Thymus (tissue), 11 donors: ENCODE results near the gene ELL2. TPM values are rescaled to one million over a fixed set of nuclear protein-coding genes. Genes with fewer than 3 reads are reported as not detected.
A peak's percentile ranks its signal among the peaks of the same experiment; 100 is the strongest.
"Not testable (repeated sequence)": the region's sequence is repeated elsewhere in the genome, so short reads cannot be mapped to it uniquely, and the experiment has no call there.

ENCODE experiments used
- DNase-seq, 9 donors: peaks; one replicate each; pipeline ENCODE4 v3.0.0-alpha.2; 2013; ENCODE audit warnings: low spot score in 9 of 9, low read depth in 6 of 9, missing footprints in 1 of 9
- H3K27ac ChIP-seq, 2 donors: one replicate each; pipeline ENCODE4 v1.5.1; 2013; ENCODE audit warnings: control low read depth in 1 of 2, low read depth in 1 of 2, low read length in 1 of 2, mild to moderate bottlenecking in 1 of 2, moderate library complexity in 1 of 2
- H3K27me3 ChIP-seq, 2 donors: one replicate each; pipeline ENCODE4 v1.5.1; 2013; ENCODE audit warnings: low read length in 1 of 2; ENCODE audit not compliant: control insufficient read depth in 2 of 2, insufficient read depth in 1 of 2
- H3K36me3 ChIP-seq, 2 donors: one replicate each; pipeline ENCODE4 v1.5.1; 2013; ENCODE audit warnings: low read length in 1 of 2, mild to moderate bottlenecking in 1 of 2, moderate library complexity in 1 of 2; ENCODE audit not compliant: control insufficient read depth in 2 of 2, insufficient read depth in 2 of 2
- H3K4me1 ChIP-seq, 2 donors: one replicate each; pipeline ENCODE4 v1.5.1; 2013; ENCODE audit warnings: low read length in 2 of 2; ENCODE audit not compliant: control insufficient read depth in 2 of 2, insufficient read depth in 2 of 2
- H3K4me3 ChIP-seq, 2 donors: one replicate each; pipeline ENCODE4 v1.5.1; 2013; ENCODE audit warnings: low read length in 2 of 2, control low read depth in 1 of 2, mild to moderate bottlenecking in 1 of 2
- H3K9me3 ChIP-seq, 2 donors: one replicate each; pipeline ENCODE4 v1.5.1; 2013; ENCODE audit warnings: low read length in 1 of 2, mild to moderate bottlenecking in 1 of 2; ENCODE audit not compliant: control insufficient read depth in 2 of 2, insufficient read depth in 1 of 2
- WGBS: extraction: QIAGEN DNeasy Blood & Tissue Kit; methylation state at CpG from one replicate; pipeline ENCODE4 v1.1.7; 2013; 5-methylcytosine and 5-hydroxymethylcytosine counted together
- polyA plus RNA-seq: library from polyadenylated mRNA; stranded (reverse); fragments of 200-250 nt; gene quantifications from one replicate; pipeline ENCODE4 v1.2.3, GENCODE V29; 2013
- total RNA-seq: library from RNA; stranded (reverse); fragments of 120-200 nt; gene quantifications from one replicate; pipeline ENCODE4 v1.2.4, GENCODE V29; 2013
- donor health status: healthy.

ELL2 gene
- total and polyA plus RNA-seq, 2 donors, result 9.3 to 22.5 TPM

DNA sequence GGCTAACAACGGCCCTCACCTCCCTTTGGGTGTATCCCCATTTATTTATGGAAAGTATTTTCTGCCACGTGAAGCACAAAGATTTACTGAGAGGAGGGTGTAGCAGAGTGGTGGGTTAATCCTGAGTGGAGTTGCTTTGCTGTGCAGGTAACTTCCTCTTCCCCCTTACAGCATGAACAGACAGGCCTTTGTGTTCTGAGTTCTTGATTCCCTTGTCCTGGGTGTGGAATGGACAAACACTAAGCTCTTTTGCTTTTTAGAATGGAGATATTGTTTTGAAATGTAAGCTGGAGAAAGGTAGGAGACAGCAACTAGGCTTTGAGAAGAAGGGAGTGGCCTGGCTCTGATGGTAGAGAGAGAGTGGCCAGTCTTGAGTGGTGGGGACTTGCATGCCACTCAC lies 122.0 kb downstream of the ELL2 start:
- DNase-seq, result no peak
- Histone ChIP-seq H3K4me3 (no peak overlapping the region), H3K4me1 (peaks cover 15 to 28% of the 10 kb centered on the region in 2 donors), H3K27me3 (no peaks in the 10 kb centered on the region), H3K36me3 (no peaks in the 10 kb centered on the region), H3K9me3 (no peaks in the 10 kb centered on the region), H3K27ac (no peak overlapping the region)
- 78% methylated on average over 2 of the region's 2 CpGs for WGBS

DNA sequence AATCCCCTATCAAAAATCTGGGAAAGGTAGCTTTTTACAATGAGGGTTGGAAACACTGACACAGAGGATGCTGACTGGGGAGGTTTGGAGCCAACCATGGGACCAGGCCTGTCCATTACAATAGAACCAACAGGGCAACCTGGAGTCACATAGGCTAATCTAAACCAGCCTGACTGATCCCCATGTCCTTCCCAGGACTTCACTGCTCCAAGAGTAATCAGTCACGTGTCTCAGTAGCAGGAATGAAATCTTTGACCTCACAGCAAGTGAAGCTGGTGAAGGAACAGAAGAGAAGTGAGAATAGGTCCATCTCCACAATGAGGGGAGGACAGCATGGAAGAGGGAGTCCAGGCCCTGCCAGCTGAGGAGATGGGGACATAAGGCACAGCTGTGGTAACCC lies 123.1 kb downstream of the ELL2 start:
- no peaks in the 10 kb centered on the region for H3K27me3 ChIP-seq
- DNase-seq, result no peak
- peaks cover 18 to 28% of the 10 kb centered on the region in 2 donors for H3K4me1 ChIP-seq
- no peaks in the 10 kb centered on the region for H3K36me3 ChIP-seq
- H3K4me3 ChIP-seq, result no peak overlapping the region
- WGBS, result 100% methylated on average over 1 of the region's 1 CpG
- H3K27ac ChIP-seq, result no peak overlapping the region
- H3K9me3 ChIP-seq, result no peaks in the 10 kb centered on the region

DNA sequence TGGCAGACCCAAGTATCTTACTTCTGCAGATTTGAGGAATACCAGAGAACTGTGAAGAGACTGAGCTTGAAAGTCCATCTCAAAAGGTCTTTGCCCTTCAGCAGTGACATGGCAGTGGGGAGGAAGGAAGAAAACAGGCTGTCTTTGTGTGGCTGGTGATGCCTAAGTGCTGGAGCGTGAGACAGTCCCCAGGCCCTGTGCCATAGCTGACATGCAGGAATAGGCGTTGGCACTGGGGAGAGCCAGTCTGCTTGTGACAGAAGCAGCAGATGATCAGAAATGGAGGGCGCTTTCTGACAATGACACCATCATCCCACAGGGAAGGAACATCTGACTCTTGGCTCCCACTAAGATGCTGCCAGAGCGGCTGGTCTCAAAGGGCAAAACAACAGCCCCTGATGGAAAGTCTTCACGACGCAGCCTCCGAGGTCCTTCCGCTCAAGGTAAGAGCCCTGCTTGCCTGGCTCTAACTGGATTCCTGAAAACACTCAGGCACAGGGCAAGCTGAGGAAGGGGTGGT lies 123.6 kb downstream of the ELL2 start:
- H3K9me3 ChIP-seq, result no peaks in the 10 kb centered on the region
- H3K36me3 ChIP-seq, result no peaks in the 10 kb centered on the region
- peaks cover 15 to 26% of the 10 kb centered on the region in 2 donors for H3K4me1 ChIP-seq
- no peak overlapping the region for H3K4me3 ChIP-seq
- 93% methylated on average over 8 of the region's 8 CpGs for WGBS
- H3K27me3 ChIP-seq, result no peaks in the 10 kb centered on the region
- no peak for DNase-seq
- H3K27ac ChIP-seq, result no peak overlapping the region

DNA sequence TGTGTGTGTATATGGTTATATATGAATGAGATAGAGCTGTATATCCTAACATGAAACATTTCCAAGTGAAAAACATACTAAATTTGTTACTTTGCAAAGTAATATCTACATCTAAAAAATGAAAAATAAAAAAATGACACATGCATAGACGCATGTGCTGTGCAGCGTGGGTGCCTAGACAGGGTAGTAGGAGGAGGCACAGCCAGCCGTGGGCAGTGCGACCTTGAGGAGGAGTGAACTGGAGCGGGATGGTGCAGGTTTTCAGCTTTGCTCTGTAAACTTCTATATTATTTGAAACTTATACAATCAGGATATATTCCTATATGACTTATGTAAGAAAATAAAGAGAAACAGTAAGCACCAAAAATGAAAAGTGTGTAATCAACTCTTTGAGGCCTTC lies 124.2 kb downstream of the ELL2 start:
- no peak overlapping the region for H3K4me3 ChIP-seq
- H3K27ac ChIP-seq, result no peak overlapping the region
- H3K4me1 ChIP-seq, result peaks cover 12 to 22% of the 10 kb centered on the region in 2 donors

DNA sequence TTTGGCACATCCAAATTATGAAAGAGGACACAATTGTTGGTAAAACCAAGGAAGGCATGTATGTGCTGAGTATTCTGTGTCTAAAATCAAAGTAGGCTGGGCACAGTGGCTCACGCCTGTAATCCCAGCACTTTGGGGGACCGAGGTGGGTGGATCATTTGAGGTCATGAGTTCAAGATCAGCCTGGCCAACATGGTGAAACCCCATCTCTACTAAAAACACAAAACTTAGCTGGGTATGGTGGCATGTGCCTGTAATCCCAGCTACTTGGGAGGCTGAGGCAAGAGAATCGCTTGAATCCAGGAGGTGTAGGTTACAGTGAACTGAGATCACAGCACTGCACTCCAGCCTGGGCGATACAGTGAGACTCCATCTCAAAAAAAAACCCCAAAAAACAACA lies 124.7 kb downstream of the ELL2 start:
- not testable (repeated sequence) for H3K4me3 ChIP-seq, DNase-seq, H3K36me3 ChIP-seq, H3K27ac ChIP-seq, H3K27me3 ChIP-seq, H3K9me3 ChIP-seq
- peaks cover 12 to 20% of the 10 kb centered on the region in 2 donors for H3K4me1 ChIP-seq
- WGBS, result 97% methylated on average over 4 of the region's 4 CpGs

More for the DNA sequence above, 124.2 kb downstream of the ELL2 start:
- WGBS, result 95% methylated on average over 5 of the region's 5 CpGs
- H3K36me3 ChIP-seq, result no peaks in the 10 kb centered on the region
- DNase-seq, result no peak
- no peaks in the 10 kb centered on the region for H3K27me3 ChIP-seq
- H3K9me3 ChIP-seq, result no peaks in the 10 kb centered on the region

DNA sequence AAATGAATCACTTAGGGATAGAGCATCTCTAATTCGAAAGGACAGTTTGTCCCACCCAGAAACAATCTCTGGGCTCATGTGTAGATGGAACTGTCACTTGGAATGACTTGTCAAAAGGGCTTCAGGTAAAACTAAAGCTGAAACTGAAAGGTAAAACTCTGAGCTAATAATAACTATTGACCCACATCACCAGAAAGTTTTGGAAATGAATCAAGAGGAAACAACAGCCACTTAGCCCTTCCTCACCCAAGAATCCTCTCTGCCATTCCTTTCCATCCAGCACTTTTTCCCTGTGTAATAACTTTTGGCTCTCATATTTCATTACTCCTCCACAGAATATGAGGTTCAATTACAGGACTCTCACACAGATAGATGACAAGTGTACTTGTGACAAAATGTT lies 125.1 kb downstream of the ELL2 start:
- H3K4me1 ChIP-seq, result peaks cover 12 to 20% of the 10 kb centered on the region in 2 donors
- no peak for DNase-seq
- H3K27ac ChIP-seq, result no peak overlapping the region
- H3K36me3 ChIP-seq, result no peaks in the 10 kb centered on the region
- WGBS, result 92% methylated on average over 1 of the region's 1 CpG
- no peaks in the 10 kb centered on the region for H3K27me3 ChIP-seq
- H3K4me3 ChIP-seq, result no peak overlapping the region
- no peaks in the 10 kb centered on the region for H3K9me3 ChIP-seq

DNA sequence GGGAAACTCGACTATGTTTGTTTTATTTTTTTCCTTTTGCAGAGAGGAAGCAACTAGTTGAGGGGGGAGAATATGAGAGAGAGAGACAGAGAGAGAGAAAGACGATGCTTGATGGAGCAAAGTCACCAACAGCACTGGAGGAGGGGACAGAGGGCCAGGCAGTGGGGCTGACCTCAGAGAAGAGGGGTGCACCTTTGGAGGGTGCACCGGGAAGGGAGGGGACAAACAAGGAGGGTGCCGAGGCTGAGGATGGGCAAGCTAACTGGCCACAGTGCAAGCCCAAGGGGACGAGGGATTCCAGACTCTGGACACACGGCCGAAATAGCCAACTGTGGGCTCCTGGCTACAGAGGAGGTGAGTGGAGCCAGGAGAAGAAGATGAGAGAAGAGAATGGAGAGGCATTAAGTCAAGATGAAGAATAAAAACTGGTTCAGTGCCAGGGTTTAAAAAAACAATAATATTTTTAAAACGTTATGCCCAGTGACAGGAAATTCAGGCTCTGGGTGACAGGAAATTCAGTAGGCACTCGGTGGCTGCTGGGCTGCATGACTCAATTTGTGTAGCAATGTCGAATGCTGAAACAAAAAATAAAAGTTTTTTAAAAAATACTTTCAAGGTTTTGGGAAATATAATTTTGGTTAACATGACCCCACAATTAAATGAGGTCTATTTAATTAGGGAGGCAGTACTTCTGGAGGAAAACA lies 125.8 kb downstream of the ELL2 start:
- peak overlapping the region; percentile 31 to 65 for H3K4me3 ChIP-seq
- no peaks in the 10 kb centered on the region for H3K9me3 ChIP-seq
- DNase-seq, result no peak
- H3K36me3 ChIP-seq, result no peaks in the 10 kb centered on the region
- H3K27me3 ChIP-seq, result no peaks in the 10 kb centered on the region
- 19% methylated on average over 10 of the region's 10 CpGs for WGBS
- peaks cover 12 to 20% of the 10 kb centered on the region in 2 donors for H3K4me1 ChIP-seq
- H3K27ac ChIP-seq, result peak overlapping the region; percentile 32 to 74

Other genes starting within 250 kb of the ELL2 start
- gene RHOBTB3, start 230.5 kb downstream of the ELL2 start, total RNA-seq, result 33.4 TPM
- gene RHOBTB3, start 230.5 kb downstream of the ELL2 start, polyA plus RNA-seq, result 18.1 TPM
- gene GLRX, start 139.1 kb downstream of the ELL2 start, total RNA-seq, result 52.4 TPM
- gene GLRX, start 139.1 kb downstream of the ELL2 start, polyA plus RNA-seq, result 119 TPM